Fibroblast of lung (primary cell): ENCODE measurements around the gene RAB42. TPM values are rescaled to one million over a fixed set of nuclear protein-coding genes. Genes with fewer than 3 reads are reported as not detected.

Source experiments
- DNase-seq, 2 donors: peaks; one replicate each; pipeline versions ENCODE4 v3.0.0 to v3.0.0-alpha.2; 2010; ENCODE audit warnings: low read depth in 2 of 2
- H2AFZ ChIP-seq: 2 replicates; pipeline ENCODE4 v1.5.1; 2012; ENCODE audit warnings: low read length, control low read depth, inconsistent platforms
- H3K27ac ChIP-seq: 2 replicates; pipeline ENCODE4 v1.5.1; 2011; ENCODE audit warnings: low read length, control low read depth; ENCODE audit not compliant: insufficient read depth
- H3K27me3 ChIP-seq: 2 replicates; pipeline ENCODE4 v1.5.1; 2011; ENCODE audit warnings: mild to moderate bottlenecking, low read length; ENCODE audit not compliant: control insufficient read depth, insufficient read depth
- H3K36me3 ChIP-seq: 2 replicates; pipeline ENCODE4 v1.5.1; 2011; ENCODE audit warnings: low read length; ENCODE audit not compliant: control insufficient read depth, insufficient read depth
- H3K4me1 ChIP-seq: 2 replicates; pipeline ENCODE4 v1.5.1; 2011; ENCODE audit warnings: low read length; ENCODE audit not compliant: control insufficient read depth, insufficient read depth; ENCODE audit errors: extremely low read depth
- H3K4me2 ChIP-seq: 2 replicates; pipeline ENCODE4 v1.5.1; 2011; ENCODE audit warnings: low read length, control low read depth; ENCODE audit not compliant: insufficient read depth; ENCODE audit errors: extremely low read depth
- H3K4me3 ChIP-seq, 4 experiments: fragments of 200-600 bp in 1 of 4; sonication (generic) in 1 of 4; replicated peaks in 1 of 4; 2 replicates each; pipeline ENCODE4 v1.5.1; 2011 to 2016; ENCODE audit warnings: low read length in 4 of 4, low read depth in 3 of 4, mild to moderate bottlenecking in 3 of 4, control low read depth in 2 of 4, inconsistent platforms in 1 of 4, mixed read lengths in 1 of 4; ENCODE audit not compliant: insufficient read depth in 1 of 4; ENCODE audit errors: control extremely low read depth in 1 of 4
- H3K79me2 ChIP-seq: 2 replicates; pipeline ENCODE4 v1.5.1; 2012; ENCODE audit warnings: mild to moderate bottlenecking, low read length, inconsistent platforms; ENCODE audit not compliant: control insufficient read depth, insufficient read depth
- H3K9ac ChIP-seq: 2 replicates; pipeline ENCODE4 v1.5.1; 2011; ENCODE audit warnings: mild to moderate bottlenecking, low read length, control low read depth; ENCODE audit not compliant: insufficient read depth
- H3K9me3 ChIP-seq: 2 replicates; pipeline ENCODE4 v1.5.1; 2012; ENCODE audit warnings: low read depth, low read length; ENCODE audit not compliant: control insufficient read depth, insufficient read depth
- H4K20me1 ChIP-seq: 2 replicates; pipeline ENCODE4 v1.5.1; 2011; ENCODE audit warnings: low read length; ENCODE audit not compliant: control insufficient read depth, insufficient read depth; ENCODE audit errors: extremely low read depth
- CTCF ChIP-seq, 2 donors: IDR thresholded peaks in 1 of 2; conservative IDR thresholded peaks in 1 of 2; 1 replicate in 1 of 2; 2 replicates in 1 of 2; pipeline ENCODE4 v1.5.1; 2011 to 2012; ENCODE audit warnings: low read length in 2 of 2, control low read depth in 1 of 2, inconsistent platforms in 1 of 2, low read depth in 1 of 2, mild to moderate bottlenecking in 1 of 2
- EZH2 ChIP-seq: IDR thresholded peaks from 2 replicates; pipeline ENCODE4 v1.5.1; 2012; ENCODE audit warnings: low read length, control low read depth, mild to moderate bottlenecking; ENCODE audit errors: missing control alignments
- polyA plus RNA-seq, 2 donors: library from polyadenylated mRNA; depleted of rRNA in 1 of 2; stranded (reverse) in 1 of 2; unstranded in 1 of 2; fragments of >200 nt; gene quantifications; 2 replicates each; pipeline ENCODE4 v1.2.1, GENCODE V29; 2011 to 2012; ENCODE audit warnings: missing spikeins in 1 of 2
- total RNA-seq: library from RNA; depleted of rRNA; stranded (reverse); fragments of >200 nt; gene quantifications from 2 replicates; pipeline ENCODE4 v1.2.1, GENCODE V29; 2014

The RAB42 gene
- total and polyA plus RNA-seq, 2 donors (not counting 1 experiment from before 2014, with no cell fraction given), result 3.4 to 5.8 TPM

- H3K27ac ChIP-seq, result no peak overlapping the region
- peaks cover 20% of the 10 kb centered on the region for H3K36me3 ChIP-seq
- H3K9ac ChIP-seq, result no peak overlapping the region
- H3K4me3 ChIP-seq, result no peak overlapping the region
- H4K20me1 ChIP-seq, result no peaks in the 10 kb centered on the region
- no peak overlapping the region for H3K4me2 ChIP-seq
- H3K27me3 ChIP-seq, result no peaks in the 10 kb centered on the region
- H3K4me1 ChIP-seq, result no peaks in the 10 kb centered on the region
- DNase-seq, result no peak
- H3K9me3 ChIP-seq, result no peaks in the 10 kb centered on the region
- H2AFZ ChIP-seq, result no peak overlapping the region
- no peaks in the 10 kb centered on the region for H3K79me2 ChIP-seq
- TF ChIP-seq CTCF (conservative IDR thresholded peaks at IDR 0.05 in 1 of 2, IDR thresholded peaks at IDR 0.05 in 1 of 2; ENCODE audit: low read depth in 1 of 2, low read length in 2 of 2), result no peak
- no peak for TF ChIP-seq EZH2
These were observed 27.8 kb upstream of the RAB42 start for GRCh38 chr1:28564310-28564709.

DNA sequence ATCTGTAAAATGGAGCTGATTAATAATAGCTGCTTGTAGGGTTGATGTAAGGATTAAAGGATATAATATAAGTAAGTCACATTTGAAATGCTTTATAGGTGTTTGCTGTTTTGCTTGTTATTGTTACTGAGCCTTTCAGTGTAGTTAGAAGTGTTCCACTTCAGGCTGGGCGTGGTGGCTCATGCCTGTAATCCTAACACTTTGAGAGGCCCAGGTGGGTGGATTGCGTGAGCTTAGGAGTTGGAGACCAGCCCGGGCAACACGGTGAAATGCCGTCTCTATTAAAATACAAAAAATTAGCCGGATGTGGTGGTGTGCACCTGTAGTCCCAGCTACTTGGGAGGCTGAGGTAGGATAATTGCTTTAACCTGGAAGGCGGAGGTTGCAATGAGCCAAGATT lies 27.0 kb upstream of the RAB42 start:
- no peaks in the 10 kb centered on the region for H3K79me2 ChIP-seq
- H3K36me3 ChIP-seq, result peaks cover 20% of the 10 kb centered on the region
- no peak overlapping the region for H3K27ac ChIP-seq
- no peak overlapping the region for H2AFZ ChIP-seq
- H3K9me3 ChIP-seq, result no peaks in the 10 kb centered on the region
- no peaks in the 10 kb centered on the region for H3K27me3 ChIP-seq
- H3K9ac ChIP-seq, result no peak overlapping the region
- H3K4me3 ChIP-seq, result no peak overlapping the region
- H4K20me1 ChIP-seq, result no peaks in the 10 kb centered on the region
- TF ChIP-seq CTCF (conservative IDR thresholded peaks at IDR 0.05 in 1 of 2, IDR thresholded peaks at IDR 0.05 in 1 of 2; ENCODE audit: low read depth in 1 of 2, low read length in 2 of 2) (no peak), EZH2 (no peak)
- H3K4me2 ChIP-seq, result no peak overlapping the region
- no peaks in the 10 kb centered on the region for H3K4me1 ChIP-seq
- DNase-seq, result no peak

DNA sequence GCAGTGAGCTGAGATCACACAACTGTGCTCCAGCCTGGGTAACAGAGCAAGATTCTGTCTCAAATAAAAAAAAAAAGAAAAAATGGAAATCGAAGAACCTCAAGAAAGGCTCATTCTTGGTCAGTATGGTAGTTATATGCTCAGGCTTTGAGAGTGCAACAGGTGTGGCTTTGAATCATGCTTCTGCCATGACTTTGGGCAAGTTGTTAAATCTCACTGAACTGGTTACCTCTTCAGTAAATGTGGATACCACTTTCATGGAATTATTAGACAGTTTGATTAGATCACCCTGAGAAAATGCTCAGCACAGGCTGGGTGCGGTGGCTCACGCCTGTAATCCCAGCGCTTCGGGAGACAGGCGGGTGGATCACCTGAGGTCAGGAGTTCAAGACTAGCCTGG lies 26.3 kb upstream of the RAB42 start:
- no peak overlapping the region for H3K27ac ChIP-seq
- no peaks in the 10 kb centered on the region for H3K4me1 ChIP-seq
- H3K9ac ChIP-seq, result no peak overlapping the region
- H2AFZ ChIP-seq, result no peak overlapping the region
- no peaks in the 10 kb centered on the region for H3K79me2 ChIP-seq
- DNase-seq, result no peak
- no peaks in the 10 kb centered on the region for H3K27me3 ChIP-seq
- no peaks in the 10 kb centered on the region for H4K20me1 ChIP-seq
- H3K4me2 ChIP-seq, result no peak overlapping the region
- no peak for TF ChIP-seq CTCF (conservative IDR thresholded peaks at IDR 0.05 in 1 of 2, IDR thresholded peaks at IDR 0.05 in 1 of 2; ENCODE audit: low read depth in 1 of 2, low read length in 2 of 2)
- no peak for TF ChIP-seq EZH2
- H3K4me3 ChIP-seq, result no peak overlapping the region
- peaks cover 16% of the 10 kb centered on the region for H3K36me3 ChIP-seq
- no peaks in the 10 kb centered on the region for H3K9me3 ChIP-seq
